Body of pancreas (tissue), 4 donors: Measurements from ENCODE around the gene SERBP1. TPM values are rescaled to one million over a fixed set of nuclear protein-coding genes. Genes with fewer than 3 reads are reported as not detected.

Experiments
- ATAC-seq: fragments of 150-250 bp; one replicate; pipeline ENCODE4 v1.9.1; 2016
- DNase-seq, 4 donors: peaks; one replicate each; pipeline ENCODE4 v3.0.0-alpha.2; 2019
- H3K27ac ChIP-seq, 4 donors: fragments of 200-600 bp; sonication (generic); 1 replicate in 3 of 4; 2 replicates in 1 of 4; pipeline versions ENCODE4 v1.5.1 to v1.6.1; 2016 to 2019; ENCODE audit warnings: mild to moderate bottlenecking in 1 of 4, mixed read lengths in 1 of 4, moderate library complexity in 1 of 4
- H3K27me3 ChIP-seq, 2 donors: fragments of 200-600 bp; sonication (generic); one replicate each; pipeline ENCODE4 v1.6.0; 2016; ENCODE audit warnings: mild to moderate bottlenecking in 1 of 2
- H3K36me3 ChIP-seq, 2 donors: fragments of 200-600 bp; sonication (generic); replicated peaks in 1 of 2; 2 replicates each; pipeline ENCODE4 v1.5.1; 2016; ENCODE audit warnings: low read depth in 2 of 2; ENCODE audit not compliant: insufficient read depth in 1 of 2
- H3K4me1 ChIP-seq: fragments of 200-600 bp; sonication (generic); one replicate; pipeline ENCODE4 v1.6.0; 2016
- H3K4me3 ChIP-seq, 2 donors: fragments of 200-600 bp; sonication (generic); 1 replicate in 1 of 2; 2 replicates in 1 of 2; pipeline ENCODE4 v1.5.1; 2016 to 2019
- H3K9me3 ChIP-seq, 3 donors: fragments of 200-600 bp; sonication (generic); 1 replicate in 2 of 3; 2 replicates in 1 of 3; pipeline ENCODE4 v1.5.1; 2016
- POLR2A ChIP-seq, 3 donors: fragments of 450-650 bp; IDR thresholded peaks; one replicate each; pipeline ENCODE4 v1.6.1; 2016; ENCODE audit warnings: antibody characterized with exemption in 3 of 3, mild to moderate bottlenecking in 2 of 3
- WGBS, 2 donors: methylation state at CpG; one replicate each; pipeline ENCODE4 v1.1.5; 2017; 5-methylcytosine and 5-hydroxymethylcytosine counted together
- intact Hi-C: fragments of 100-400 bp; cut with DNase I; formaldehyde crosslinking; loops from one replicate; pipeline ENCODE4 v1.15.1; 2023
- total RNA-seq, 2 donors: library from RNA; depleted of rRNA; stranded (reverse); fragments of >200 nt; gene quantifications; one replicate each; pipeline ENCODE4 v1.1.0, GENCODE V29; 2016
- TF ChIP-seq, protein P1 (sequence below), 7 experiments: fragments of 450-650 bp in 4 of 7; fragments of 200-600 bp in 3 of 7; sonication (generic) in 3 of 7; IDR thresholded peaks; one replicate each; pipeline ENCODE4 v1.5.1; 2016 to 2019; ENCODE audit warnings: antibody characterized with exemption in 7 of 7

Gene SERBP1
- total RNA-seq, 2 donors from 2014 or later = 77.5 to 123 TPM

DNA sequence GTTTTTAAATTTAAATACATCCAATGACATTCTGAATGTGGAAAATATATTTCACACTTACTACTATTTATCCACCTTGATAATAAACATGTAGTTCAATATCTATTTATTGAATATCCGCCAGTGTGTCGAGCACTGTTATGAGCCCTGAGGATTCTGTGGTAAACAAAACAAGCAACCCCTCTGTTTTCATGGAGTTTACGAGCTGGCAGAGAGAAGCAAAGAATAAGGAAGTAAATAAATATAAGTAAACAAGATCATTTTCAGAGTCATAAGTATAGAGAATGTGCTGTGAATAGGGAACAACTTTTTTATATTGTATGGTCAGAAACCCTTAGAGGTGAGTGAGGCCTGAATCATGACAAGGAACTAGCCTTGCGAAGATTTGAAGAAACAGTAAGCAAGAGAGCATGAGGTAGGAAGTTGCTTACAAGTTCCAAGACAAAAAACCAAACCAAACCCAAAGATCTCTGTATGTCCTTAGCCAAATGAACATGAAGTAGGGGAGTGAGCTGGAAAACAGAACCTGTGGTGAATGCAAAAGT is 6.4 kb upstream of the SERBP1 start:
- Histone ChIP-seq H3K4me1 (peaks cover 8% of the 10 kb centered on the region), H3K4me3 (no peak overlapping the region), H3K27ac (no peak overlapping the region), H3K27me3 (no peaks in the 10 kb centered on the region), H3K9me3 (no peaks in the 10 kb centered on the region), H3K36me3 (no peaks in the 10 kb centered on the region)
- DNase-seq = no peak
- intact Hi-C loops = no loop called here
- 86 to 91% methylated on average over 4 of the region's 4 CpGs for WGBS, 2 donors
- no peak for ATAC-seq
- TF ChIP-seq POLR2A (IDR thresholded peaks at IDR 0.05) = no peak
- TF ChIP-seq, protein P1, sequence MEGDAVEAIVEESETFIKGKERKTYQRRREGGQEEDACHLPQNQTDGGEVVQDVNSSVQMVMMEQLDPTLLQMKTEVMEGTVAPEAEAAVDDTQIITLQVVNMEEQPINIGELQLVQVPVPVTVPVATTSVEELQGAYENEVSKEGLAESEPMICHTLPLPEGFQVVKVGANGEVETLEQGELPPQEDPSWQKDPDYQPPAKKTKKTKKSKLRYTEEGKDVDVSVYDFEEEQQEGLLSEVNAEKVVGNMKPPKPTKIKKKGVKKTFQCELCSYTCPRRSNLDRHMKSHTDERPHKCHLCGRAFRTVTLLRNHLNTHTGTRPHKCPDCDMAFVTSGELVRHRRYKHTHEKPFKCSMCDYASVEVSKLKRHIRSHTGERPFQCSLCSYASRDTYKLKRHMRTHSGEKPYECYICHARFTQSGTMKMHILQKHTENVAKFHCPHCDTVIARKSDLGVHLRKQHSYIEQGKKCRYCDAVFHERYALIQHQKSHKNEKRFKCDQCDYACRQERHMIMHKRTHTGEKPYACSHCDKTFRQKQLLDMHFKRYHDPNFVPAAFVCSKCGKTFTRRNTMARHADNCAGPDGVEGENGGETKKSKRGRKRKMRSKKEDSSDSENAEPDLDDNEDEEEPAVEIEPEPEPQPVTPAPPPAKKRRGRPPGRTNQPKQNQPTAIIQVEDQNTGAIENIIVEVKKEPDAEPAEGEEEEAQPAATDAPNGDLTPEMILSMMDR (IDR thresholded peaks at IDR 0.05) = no peak

- no peaks in the 10 kb centered on the region for H3K9me3 ChIP-seq
- TF ChIP-seq POLR2A (IDR thresholded peaks at IDR 0.05) = no peak
- TF ChIP-seq, protein P1 (IDR thresholded peaks at IDR 0.05) = no peak
- no peak overlapping the region for H3K4me3 ChIP-seq
- intact Hi-C loops = no loop called here
- 59 to 66% methylated on average over 2 of the region's 2 CpGs for WGBS, 2 donors
- no peak for DNase-seq
- H3K36me3 ChIP-seq = no peaks in the 10 kb centered on the region
- H3K27me3 ChIP-seq = no peaks in the 10 kb centered on the region
- H3K4me1 ChIP-seq = peaks cover 7% of the 10 kb centered on the region
- H3K27ac ChIP-seq = no peak overlapping the region
- no peak for ATAC-seq
These were observed 4.3 kb upstream of the SERBP1 start for GRCh38 chr1:67434491-67434890.

- ATAC-seq = no peak
- no peak overlapping the region for H3K4me3 ChIP-seq
- H3K27ac ChIP-seq = no peak overlapping the region
- no peaks in the 10 kb centered on the region for H3K27me3 ChIP-seq
- WGBS, 2 donors = 66 to 67% methylated on average over 2 of the region's 2 CpGs
- TF ChIP-seq, protein P1 (IDR thresholded peaks at IDR 0.05) = no peak
- no peaks in the 10 kb centered on the region for H3K9me3 ChIP-seq
- H3K36me3 ChIP-seq = no peaks in the 10 kb centered on the region
- peaks cover 7% of the 10 kb centered on the region for H3K4me1 ChIP-seq
- DNase-seq = no peak
- intact Hi-C loops = no loop called here
These were observed 3.6 kb upstream of the SERBP1 start for GRCh38 chr1:67433837-67434236.

DNA sequence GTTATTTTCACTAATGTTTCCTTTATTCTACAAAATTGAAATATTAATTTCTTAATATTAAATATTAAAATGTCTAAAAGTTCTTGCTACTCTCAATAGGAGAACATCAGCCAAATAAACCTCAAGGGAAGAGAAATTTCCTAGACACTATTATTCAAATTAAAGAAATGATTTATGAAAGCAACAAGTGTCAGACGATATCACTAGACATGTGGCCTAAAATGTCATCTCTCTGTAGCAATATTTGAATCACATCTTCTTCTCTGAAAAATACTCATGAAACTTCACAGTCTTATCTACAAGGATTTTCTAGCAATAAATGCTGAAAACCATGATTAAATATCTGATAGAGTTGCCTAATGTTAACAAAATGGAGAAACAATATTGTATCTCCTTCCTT is 2.5 kb upstream of the SERBP1 start:
- no peak overlapping the region for H3K4me3 ChIP-seq
- TF ChIP-seq POLR2A (IDR thresholded peaks at IDR 0.05) = no peak
- TF ChIP-seq, protein P1 (IDR thresholded peaks at IDR 0.05) = no peak
- ATAC-seq (no peak), DNase-seq (no peak)
- no peaks in the 10 kb centered on the region for H3K9me3 ChIP-seq
- H3K4me1 ChIP-seq = peaks cover 7% of the 10 kb centered on the region
- H3K27me3 ChIP-seq = no peaks in the 10 kb centered on the region
- intact Hi-C loops = no loop called here
- WGBS, 2 donors = 79 to 86% methylated on average over 1 of the region's 1 CpG
- no peak overlapping the region for H3K27ac ChIP-seq
- H3K36me3 ChIP-seq = no peaks in the 10 kb centered on the region

DNA sequence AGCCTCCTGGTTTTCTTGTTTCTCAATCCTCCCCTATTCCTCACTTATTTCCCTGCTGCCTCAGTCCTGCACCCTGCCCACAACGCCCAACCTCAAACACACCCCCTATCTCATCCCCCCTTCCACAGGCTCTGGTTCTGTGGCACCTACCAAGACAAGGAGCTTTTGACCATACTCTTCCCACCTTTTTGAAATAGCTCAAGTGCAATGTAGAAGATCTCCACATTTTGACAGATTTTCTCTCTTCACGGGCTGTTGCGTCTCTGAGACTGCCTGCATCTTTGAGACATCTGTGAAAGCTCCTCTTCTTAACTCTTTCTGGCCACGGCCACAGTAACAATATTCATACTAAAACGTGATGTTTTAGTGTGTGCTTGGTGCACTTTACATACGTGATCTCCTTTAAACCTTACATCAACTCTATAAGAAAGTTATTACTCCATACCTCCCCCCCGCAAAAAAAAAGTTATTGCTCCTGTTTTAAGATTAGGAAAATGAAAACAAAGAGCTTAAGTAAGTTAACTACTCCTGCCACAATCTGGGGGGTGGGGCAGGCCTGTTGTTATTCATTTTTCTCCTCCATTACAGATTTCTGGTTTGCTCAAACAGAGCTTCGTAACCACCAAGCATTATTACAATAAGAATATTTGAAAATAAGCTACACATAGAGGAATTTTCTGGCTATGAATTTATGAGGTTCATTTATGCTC is 1.8 kb upstream of the SERBP1 start:
- 56 to 58% methylated on average over 8 of the region's 8 CpGs for WGBS, 2 donors
- ATAC-seq (no peak), DNase-seq (no peak)
- H3K27ac ChIP-seq = peak overlapping the region in 1 of 4 donors; percentile 90
- no peaks in the 10 kb centered on the region for H3K36me3 ChIP-seq
- H3K4me3 ChIP-seq = no peak overlapping the region
- no peaks in the 10 kb centered on the region for H3K9me3 ChIP-seq
- intact Hi-C loops = no loop called here
- no peaks in the 10 kb centered on the region for H3K27me3 ChIP-seq
- TF ChIP-seq, protein P1 (IDR thresholded peaks at IDR 0.05) = no peak
- TF ChIP-seq POLR2A (IDR thresholded peaks at IDR 0.05) = no peak
- H3K4me1 ChIP-seq = peaks cover 11% of the 10 kb centered on the region
